Vagina (tissue), 2 donors: ENCODE measurements around the gene RPL36.

Experiments used
- POLR2A ChIP-seq, 2 donors: fragments of 450-650 bp; IDR thresholded peaks; one replicate each; pipeline ENCODE4 v1.6.1; 2017; ENCODE audit warnings: antibody characterized with exemption in 2 of 2, mild to moderate bottlenecking in 2 of 2, moderate library complexity in 2 of 2
- POLR2AphosphoS5 ChIP-seq, 2 donors: sonication (generic); formaldehyde crosslinking; IDR thresholded peaks; one replicate each; pipeline ENCODE4 v1.9.0; 2017; ENCODE audit warnings: antibody characterized with exemption in 2 of 2, mild to moderate bottlenecking in 2 of 2, low read depth in 1 of 2; ENCODE audit not compliant: insufficient read depth in 1 of 2
- TF ChIP-seq, protein P1 (sequence below), 3 experiments: fragments of 450-650 bp in 2 of 3; fragments of 200-600 bp in 1 of 3; sonication (generic) in 1 of 3; IDR thresholded peaks; one replicate each; pipeline ENCODE4 v1.5.1; 2017 to 2019; ENCODE audit warnings: antibody characterized with exemption in 3 of 3, mild to moderate bottlenecking in 2 of 3, moderate library complexity in 2 of 3

DNA sequence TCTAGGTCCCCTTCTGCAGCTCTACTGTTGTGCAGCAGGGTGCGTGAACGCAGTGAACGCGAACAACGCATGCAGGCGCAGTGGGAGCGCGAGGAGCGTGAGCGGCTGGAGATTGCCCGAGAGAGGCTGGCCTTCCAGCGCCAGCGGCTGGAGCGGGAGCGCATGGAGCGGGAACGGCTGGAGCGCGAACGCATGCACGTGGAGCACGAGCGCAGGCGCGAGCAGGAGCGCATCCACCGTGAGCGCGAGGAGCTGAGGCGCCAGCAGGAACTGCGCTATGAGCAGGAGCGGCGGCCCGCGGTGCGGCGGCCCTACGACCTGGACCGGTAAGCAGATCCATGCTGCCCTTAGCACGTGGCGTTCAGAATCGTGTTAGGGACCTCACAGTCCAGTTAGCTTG, 28.6 kb upstream of the RPL36 start:
- no peak for TF ChIP-seq POLR2A (IDR thresholded peaks at IDR 0.05)
- TF ChIP-seq, protein P1, sequence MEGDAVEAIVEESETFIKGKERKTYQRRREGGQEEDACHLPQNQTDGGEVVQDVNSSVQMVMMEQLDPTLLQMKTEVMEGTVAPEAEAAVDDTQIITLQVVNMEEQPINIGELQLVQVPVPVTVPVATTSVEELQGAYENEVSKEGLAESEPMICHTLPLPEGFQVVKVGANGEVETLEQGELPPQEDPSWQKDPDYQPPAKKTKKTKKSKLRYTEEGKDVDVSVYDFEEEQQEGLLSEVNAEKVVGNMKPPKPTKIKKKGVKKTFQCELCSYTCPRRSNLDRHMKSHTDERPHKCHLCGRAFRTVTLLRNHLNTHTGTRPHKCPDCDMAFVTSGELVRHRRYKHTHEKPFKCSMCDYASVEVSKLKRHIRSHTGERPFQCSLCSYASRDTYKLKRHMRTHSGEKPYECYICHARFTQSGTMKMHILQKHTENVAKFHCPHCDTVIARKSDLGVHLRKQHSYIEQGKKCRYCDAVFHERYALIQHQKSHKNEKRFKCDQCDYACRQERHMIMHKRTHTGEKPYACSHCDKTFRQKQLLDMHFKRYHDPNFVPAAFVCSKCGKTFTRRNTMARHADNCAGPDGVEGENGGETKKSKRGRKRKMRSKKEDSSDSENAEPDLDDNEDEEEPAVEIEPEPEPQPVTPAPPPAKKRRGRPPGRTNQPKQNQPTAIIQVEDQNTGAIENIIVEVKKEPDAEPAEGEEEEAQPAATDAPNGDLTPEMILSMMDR (IDR thresholded peaks at IDR 0.05) = no peak
- TF ChIP-seq POLR2AphosphoS5 (IDR thresholded peaks at IDR 0.05; ENCODE audit: insufficient read depth in 1 of 2, low read depth in 1 of 2) = no peak
